ENCODE results near the gene BCAM.
A peak's percentile ranks its signal among the peaks of the same experiment; 100 is the strongest.
"Not testable (repeated sequence)": the region's sequence is repeated elsewhere in the genome, so short reads cannot be mapped to it uniquely, and the experiment has no call there.

BCAM gene

DNA sequence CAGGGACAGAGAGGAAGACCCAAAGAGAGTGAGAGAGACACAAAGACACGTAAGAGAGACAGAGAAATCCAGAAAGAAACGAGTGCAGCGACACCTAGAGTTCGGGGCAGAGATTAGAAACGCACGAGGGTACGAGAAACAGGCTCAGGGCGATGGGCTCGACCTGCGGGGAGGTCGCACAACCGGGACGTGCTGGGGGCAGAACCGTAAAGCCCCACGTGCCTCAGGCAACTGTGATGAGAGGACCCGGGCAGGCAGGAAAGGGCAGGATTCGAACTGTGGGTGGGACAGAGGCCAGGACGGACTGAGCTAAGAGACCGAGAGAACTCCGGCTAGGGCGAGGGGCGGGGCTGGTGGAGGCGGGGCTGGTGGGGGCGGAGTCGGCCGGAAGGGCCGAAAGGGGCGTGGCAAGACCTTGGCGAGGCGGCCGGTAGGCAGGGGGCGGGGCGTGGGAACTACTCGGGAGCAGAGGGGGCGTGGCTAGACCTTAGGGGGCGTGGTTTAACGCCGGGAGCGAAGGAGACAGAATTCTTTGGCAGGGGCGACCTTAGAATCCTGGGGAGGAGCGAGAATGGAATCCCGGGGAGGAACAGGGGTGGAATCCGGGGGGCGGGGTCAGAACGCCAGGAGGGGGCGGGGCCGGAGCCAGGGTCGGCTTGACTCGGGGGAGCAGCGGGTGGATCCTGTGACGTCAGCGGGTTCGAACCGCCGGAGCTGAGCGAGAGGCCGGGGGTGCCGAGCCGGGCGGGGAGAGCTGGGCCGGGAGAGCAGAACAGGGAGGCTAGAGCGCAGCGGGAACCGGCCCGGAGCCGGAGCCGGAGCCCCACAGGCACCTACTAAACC is 36.9 kb downstream of the BCAM start, which contains the start of gene NECTIN2:
Gene NECTIN2, plus strand, starts transcription at position 686 of the 843 bp plus-strand sequence. CDS start 229 bp downstream, outside the sequence.
- peak; percentile 90 for DNase-seq (ENCODE audit: insufficient read length, low spot score)
- no peak for FAIRE-seq
- peak; percentile 55; the same call in 1 of the 2 replicates for TF ChIP-seq POLR2A (IDR thresholded peaks at IDR 0.05; ENCODE audit: low read depth, low read length)

DNA sequence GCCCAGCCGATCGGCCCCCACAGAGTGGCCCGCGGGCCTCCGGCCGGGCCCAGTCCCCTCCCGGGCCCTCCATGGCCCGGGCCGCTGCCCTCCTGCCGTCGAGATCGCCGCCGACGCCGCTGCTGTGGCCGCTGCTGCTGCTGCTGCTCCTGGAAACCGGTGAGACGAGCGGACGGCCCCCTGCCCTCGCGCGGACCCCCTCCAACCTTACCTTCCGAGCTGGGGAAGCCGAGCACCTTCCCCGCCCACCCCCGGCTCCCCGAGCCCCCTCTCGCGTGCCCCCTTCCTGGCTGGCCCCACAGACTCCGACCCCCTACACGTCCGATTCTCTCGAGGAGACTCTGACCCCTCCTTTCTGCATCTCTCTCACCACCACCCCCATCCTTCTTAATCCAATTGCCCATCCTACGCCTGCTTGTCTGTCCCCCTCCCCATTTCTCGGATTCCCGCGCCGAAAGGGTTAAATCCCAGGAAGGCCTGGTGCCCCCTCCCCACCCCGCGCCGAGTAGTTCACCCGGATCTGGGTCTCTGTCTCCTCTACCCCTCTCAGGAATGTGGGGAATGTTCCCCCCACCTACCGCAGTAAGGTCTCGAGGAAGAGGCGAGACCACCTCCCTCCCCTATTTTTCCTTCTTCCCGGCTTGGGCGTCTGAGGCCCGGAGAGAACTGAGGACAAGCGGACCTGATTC is 37.7 kb downstream of the BCAM start:
- DNase-seq (ENCODE audit: insufficient read length, low spot score) (no peak), FAIRE-seq (no peak)
- TF ChIP-seq POLR2A (IDR thresholded peaks at IDR 0.05; ENCODE audit: low read depth, low read length): no peak

DNA sequence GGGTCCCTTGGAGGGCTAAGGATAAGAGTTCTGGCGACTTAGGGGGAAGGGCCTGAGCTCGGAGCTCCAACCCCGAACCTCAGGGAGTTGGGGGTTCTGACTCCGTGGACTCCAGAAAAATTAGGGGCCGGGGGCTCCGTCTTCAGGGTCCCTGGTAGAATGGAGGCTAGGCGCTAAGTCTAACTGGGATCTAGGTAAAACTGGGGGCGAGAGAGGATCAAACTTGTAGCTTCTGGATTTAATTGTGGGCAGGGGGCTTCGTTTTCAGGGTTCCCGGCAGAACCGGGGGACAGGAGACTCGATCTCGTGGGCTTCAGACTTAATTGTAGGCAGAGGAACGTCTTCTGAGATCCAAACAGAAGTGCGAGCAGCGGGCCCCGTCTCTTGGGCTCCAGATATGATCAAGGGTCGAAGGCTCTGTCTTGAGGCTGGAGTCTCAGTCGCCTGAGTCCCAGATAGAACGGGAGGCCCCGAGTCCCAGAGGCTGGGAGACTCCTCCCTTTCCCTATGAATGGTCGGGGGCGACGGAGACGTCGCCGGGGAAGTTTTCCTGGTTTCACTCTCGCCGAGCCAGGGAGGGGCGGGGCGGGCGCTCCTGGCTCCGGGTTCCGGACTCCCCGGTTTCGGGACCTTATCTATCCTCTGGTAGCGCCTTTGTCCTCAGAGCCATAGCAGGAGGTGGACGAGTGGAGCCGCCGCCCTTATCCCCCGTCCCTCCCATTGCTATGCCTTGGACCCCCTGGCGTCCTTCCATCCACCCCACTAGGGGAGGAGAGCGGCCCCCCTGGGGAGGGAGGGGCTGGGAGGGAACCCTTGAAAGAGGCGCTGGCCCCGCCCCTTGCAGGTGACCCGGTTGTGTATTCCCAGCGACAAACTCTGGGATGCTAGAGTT is 38.5 kb downstream of the BCAM start:
- DNase-seq (ENCODE audit: insufficient read length, low spot score) (no peak), FAIRE-seq (no peak)
- no peak for TF ChIP-seq POLR2A (IDR thresholded peaks at IDR 0.05; ENCODE audit: low read depth, low read length)

GRCh38 chr19:44848036-44848811 is 39.3 kb downstream of the BCAM start:
- no peak for DNase-seq (ENCODE audit: insufficient read length, low spot score)
- no peak for TF ChIP-seq POLR2A (IDR thresholded peaks at IDR 0.05; ENCODE audit: low read depth, low read length)
- no peak for FAIRE-seq

GRCh38 chr19:44848812-44849447 is 40.0 kb downstream of the BCAM start:
- FAIRE-seq: no peak
- TF ChIP-seq POLR2A (IDR thresholded peaks at IDR 0.05; ENCODE audit: low read depth, low read length): no peak
- DNase-seq (ENCODE audit: insufficient read length, low spot score): no peak

DNA sequence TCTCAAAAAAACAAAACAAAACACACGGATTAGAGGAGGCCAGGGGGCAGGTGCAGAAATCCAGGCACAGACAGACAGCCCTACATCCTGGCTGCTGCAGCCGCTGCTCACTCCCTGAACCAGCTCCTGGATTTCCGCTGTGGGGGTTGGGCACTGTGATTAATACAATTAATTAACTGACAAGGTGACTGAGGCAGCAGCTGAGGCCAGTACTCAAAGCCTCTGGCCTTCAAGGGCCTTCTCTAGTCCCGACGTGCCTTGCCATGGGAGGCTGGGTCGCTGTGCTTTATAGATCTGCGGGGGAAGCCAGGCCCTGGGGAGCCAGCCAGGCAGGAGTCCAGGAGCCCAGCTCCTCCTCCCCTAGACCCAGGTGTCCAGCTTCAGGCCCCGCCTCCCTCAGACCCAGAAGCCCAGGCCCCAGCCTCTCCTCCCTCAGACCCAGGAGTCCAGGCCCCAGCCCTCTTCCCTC is 41.8 kb downstream of the BCAM start:
- TF ChIP-seq POLR2A (IDR thresholded peaks at IDR 0.05; ENCODE audit: low read depth, low read length): no peak
- FAIRE-seq (no peak), DNase-seq (ENCODE audit: insufficient read length, low spot score) (no peak)

DNA sequence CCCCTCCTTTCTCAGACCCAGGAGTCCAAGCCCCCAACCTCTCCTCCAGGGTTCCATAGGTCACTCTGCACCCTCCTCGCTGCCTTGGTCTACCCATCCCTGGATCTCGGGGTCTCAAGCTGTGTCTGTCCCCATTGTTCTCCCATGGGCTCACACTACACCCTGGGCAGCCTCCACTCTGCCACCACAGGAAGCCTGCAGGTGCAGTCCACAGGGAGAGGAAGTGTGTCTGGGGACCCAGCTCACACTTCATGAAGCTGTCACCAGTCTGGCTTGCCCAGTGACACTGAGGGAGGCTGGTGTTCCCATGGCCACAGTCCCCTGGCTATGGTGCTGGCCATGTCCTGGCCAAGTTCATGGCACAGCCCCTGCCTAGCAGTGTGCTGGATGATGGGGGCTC is 42.5 kb downstream of the BCAM start:
- DNase-seq (ENCODE audit: insufficient read length, low spot score): no peak
- FAIRE-seq: no peak
- no peak for TF ChIP-seq POLR2A (IDR thresholded peaks at IDR 0.05; ENCODE audit: low read depth, low read length)

GRCh38 chr19:44855606-44856005 is 46.7 kb downstream of the BCAM start:
- no peak for FAIRE-seq
- no peak for DNase-seq (ENCODE audit: insufficient read length, low spot score)
- TF ChIP-seq POLR2A (IDR thresholded peaks at IDR 0.05; ENCODE audit: low read depth, low read length): no peak

DNA sequence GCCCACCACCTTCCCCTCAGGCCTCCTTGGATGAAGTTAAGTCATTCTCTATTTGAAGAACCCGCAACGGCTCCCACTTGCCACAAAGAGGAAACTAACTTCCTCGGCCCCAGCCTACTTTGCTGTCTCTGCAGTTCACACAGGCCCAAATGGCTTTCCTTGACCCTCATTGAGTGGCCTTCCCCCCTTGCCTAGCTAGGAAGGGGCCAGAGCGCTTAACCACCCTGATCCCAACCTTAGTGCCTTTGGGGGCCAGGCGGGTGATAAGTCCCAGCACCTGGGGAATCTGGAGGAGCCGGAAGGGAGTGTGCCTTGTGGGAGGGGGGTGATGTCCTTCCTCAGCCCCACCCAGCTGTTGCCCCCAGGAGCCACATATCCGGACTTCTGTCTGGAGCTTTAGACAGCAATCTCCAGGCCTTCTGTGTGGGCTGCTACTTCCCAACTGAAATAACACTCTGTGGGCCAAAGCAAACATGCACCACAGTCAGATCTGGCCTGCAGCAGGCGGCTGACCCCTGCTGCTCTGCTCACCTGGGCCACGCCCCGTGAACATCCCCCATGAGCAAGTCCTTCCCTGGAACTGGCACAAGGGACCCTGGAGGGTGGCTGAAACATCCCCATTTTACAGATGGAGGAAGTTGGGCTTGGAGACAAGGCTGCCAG is 47.6 kb downstream of the BCAM start:
- DNase-seq (ENCODE audit: insufficient read length, low spot score): no peak
- no peak for FAIRE-seq

DNA sequence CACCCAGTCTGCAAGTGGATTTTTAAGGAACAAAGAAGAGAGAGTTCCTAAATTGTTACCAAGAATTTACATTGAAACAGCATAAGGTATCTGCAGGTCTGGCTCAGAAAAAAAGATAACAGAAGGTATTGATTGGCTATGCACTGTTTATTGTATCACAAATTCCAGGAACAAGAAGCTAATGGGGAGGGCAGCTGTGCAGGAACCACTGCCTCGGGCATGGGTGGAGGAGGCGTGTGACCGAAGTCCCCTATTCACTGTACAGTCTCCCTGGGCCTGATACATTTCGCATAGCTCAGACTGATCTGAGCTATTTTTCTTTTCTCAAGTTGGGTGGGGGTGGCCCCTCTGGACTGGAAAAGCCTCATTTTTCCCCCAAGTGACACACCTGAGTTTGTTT is 48.9 kb downstream of the BCAM start:
- no peak for TF ChIP-seq POLR2A (IDR thresholded peaks at IDR 0.05; ENCODE audit: low read depth, low read length)
- FAIRE-seq (no peak), DNase-seq (ENCODE audit: insufficient read length, low spot score) (no peak)

More for the DNA sequence above, 47.6 kb downstream of the BCAM start:
- TF ChIP-seq POLR2A (IDR thresholded peaks at IDR 0.05; ENCODE audit: low read depth, low read length): no peak

DNA sequence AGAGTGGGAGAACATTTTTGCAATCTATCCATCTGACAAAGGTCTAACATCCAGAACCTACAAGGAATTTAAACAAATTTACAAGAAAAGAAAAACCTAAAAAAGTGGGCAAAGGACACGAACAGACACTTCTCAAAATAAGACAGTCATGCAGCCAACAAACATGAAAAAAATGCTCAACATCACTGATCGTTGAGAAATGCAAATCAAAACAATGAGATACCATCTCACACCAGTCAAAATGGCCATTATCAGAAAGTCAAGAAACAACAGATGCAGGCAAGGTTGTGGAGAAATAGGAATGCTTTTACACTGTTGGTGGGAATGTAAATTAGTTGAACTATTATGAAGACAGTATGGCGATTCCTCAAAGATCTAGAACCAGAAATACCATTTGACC is 52.7 kb downstream of the BCAM start:
- not testable (repeated sequence) for DNase-seq (ENCODE audit: insufficient read length, low spot score); FAIRE-seq

DNA sequence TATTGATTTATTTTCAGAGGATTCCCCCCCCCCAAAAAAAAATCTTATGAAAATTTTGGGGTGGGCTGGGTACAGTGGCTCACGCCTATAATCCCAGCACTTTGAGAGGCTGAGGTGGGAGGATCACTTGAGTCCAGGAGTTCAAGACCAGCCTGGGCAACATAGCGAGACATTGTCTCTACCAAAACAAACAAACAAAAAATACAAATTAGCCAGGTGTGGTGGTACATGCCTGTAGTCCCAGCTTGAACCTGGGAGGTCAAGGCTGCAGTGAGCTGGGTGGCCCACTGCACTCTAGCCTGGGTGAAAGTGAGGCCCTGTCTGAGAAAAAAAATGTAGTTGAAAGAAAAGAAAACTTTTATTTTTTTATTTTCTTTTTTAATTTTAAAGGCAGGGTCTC is 55.1 kb downstream of the BCAM start:
- DNase-seq (ENCODE audit: insufficient read length, low spot score) (no peak), FAIRE-seq (no peak)
- TF ChIP-seq POLR2A (IDR thresholded peaks at IDR 0.05; ENCODE audit: low read depth, low read length): no peak

All from H54 (cell line).